HUDEP-2 (cell line): ENCODE measurements around the gene TRIM15.

Source experiments
- DNase-seq, 76 experiments: peaks; one replicate each; lab custom pipeline; 2025; ENCODE audit not compliant: unreplicated experiment in 76 of 76; lab: John Stamatoyannopoulos, UW

Gene TRIM15

DNA sequence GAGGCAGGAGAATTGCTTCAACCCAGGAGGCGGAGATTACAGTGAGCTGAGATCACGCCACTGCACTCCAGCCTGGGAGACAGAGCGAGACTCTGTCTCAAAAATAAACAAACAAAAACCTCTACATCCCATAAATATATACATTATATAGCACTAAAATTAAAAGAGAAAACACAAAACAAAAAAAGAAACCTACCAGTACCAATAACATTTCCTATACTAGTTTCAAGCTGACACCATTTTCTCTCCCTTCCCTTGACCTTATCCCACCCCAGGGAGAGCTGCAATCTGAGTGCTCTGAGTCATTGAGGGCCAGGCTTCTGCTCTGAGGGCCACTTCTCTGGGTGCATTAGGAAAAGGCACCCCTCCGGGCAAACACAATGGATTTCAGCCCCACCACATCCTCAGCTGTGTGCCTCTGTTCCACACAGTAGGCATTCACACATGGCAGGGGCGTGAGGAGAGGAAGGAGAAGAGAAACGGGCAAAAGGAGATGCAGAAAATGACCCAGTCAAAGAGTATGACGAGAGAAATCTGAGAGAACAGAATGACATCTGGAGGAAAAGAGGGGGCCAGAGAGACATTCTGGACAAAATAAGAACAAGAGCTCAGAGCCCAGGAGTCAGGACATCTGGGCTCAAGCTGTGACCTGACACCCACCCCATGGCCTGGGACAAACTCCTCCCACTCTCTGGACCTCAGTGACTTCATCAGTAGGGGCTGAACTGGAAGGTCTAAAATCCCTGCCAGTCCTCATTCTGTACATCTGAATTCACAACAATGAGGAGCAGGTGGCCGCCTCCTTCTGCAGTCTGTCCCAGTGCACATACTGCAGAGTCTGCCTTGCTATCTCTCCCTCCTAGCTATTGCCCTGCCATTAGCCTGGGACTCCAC, 31.7 kb downstream of the TRIM15 start:
- no peak for DNase-seq

DNA sequence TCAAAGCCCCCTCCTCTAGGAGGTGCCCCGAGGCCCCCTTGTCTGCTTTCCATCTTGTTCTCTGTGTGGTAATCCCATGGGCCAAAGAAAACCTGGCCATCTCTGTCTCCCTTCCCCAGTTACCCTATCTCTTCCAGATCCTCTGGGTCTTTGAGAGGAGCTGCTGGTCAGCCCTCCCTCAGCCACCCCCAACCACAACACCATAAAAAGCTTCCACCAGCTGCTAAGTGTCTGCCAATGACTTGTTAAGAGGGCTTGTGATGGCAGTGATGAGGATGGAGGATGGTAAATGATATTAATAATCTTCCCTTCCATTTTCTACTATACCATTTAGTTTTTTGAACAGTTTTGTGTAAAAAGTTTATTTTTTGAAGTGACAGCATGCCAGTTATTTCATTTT, 32.6 kb downstream of the TRIM15 start:
- DNase-seq = no peak

DNA sequence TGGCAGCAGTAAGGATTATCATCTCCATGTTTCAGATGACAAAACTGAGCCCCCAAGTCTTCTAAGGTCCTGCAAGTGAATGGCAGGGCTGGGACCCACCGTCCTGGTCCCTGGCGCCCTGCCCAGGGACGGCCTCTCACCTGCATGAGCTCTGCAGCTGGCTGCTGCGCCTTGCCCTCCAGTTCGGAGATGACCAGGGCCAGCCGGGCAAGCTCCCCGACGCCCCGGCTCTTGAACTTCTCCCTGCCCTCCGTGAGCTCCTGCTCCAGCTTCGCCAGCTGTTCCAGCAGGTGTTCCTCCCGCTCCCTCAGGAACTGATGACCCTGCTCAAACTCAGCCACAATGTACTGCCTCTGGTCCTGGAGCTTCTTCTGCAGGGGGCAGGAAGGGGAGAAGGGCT, 33.0 kb downstream of the TRIM15 start:
- DNase-seq = no peak

DNA sequence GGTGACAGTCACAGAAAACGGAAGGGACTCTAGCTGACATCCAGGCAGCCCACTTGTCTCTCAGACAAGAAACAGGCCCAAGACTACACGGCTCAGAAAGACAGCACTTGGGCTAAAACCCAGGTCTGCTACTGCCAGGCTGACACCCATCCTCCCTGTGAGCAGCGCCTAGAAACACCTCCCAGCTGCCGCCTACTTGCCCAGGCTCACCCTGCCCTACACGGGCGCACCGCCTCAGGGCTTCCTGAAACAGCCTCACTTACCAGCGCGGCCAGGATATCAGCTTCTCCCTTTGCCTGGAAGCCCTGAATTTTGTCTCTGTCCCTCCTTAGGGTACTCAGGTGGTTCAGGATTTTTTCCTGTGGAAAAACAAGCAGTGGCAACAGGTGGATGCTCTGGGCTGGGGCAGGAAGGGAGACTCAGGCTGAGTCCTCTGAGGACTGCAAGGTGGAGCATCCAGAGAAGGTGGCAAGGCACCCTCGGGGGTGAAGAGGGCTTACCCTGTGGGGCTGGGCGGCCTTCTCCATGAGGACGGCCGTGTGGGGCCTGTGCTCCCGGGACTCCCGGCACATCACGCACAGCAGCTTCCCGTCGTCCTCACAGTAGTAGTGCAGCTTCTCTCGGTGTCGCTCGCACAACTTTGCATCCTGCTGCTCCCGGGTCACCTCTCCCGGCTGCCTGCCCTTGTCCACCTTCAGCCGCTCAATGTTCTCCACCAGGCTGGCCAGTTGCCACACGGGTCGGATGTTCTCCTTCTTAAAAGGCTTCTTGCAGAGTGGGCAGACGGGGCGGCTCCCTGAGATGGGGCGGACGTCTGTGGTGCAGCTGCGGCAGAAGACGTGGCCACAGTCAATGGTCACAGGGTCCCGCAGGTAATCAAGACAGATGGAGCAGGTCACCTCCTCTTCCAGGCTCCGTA, 35.1 kb downstream of the TRIM15 start:
- DNase-seq = no peak

DNA sequence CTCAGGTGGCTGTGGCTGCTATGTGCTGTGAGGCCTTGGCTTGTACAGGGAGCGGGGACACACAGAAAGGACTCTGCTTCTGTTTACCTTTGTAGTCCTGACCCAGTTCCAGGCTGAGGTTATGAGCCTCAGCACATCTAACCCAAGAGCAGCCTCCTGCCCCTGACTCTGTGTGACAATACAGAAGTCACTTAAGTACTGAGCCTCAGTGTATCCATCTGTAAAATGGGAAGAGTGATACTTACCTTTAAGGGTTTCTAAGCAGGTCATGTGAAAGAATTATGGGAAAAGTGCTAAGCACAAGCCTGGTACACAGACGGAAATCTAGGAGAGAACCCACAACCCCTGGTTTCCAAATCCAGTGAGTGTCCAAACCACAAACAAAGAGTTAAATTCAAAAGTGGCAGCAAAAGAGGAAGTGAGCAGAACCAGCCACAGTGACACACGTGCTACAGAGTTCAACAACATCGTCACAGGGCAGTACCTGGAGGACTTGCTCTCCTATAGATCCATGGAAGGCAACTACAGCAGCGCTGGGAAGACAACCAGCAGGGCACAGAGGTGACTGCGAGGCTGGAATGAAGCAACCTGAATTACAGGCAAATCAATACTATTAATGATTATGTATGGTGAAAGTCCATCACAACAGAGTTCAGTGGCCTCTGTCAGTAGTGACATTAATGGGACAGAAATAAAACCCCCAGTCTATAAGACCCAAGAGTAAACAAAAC, 37.4 kb downstream of the TRIM15 start:
- peak in 1 of 76 experiments; percentile 15 for DNase-seq

DNA sequence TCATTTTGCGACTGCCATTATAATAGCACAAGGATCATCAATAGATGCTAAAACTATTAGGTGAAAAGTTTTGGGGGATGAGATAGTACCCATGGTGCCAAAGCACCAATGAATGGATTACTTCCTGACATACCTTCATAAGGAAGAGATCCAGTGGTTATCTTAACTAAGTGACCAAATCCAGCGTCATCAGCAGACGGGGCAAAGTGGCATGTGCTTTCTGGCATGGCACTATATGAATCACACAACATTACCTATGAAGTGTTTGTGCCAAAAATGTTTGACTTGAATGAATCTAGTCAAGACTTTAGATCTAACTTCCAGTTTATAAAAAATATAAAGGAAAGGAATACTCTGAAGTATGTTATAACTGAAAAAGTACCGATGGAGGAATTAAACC, 39.0 kb downstream of the TRIM15 start:
- no peak for DNase-seq

DNA sequence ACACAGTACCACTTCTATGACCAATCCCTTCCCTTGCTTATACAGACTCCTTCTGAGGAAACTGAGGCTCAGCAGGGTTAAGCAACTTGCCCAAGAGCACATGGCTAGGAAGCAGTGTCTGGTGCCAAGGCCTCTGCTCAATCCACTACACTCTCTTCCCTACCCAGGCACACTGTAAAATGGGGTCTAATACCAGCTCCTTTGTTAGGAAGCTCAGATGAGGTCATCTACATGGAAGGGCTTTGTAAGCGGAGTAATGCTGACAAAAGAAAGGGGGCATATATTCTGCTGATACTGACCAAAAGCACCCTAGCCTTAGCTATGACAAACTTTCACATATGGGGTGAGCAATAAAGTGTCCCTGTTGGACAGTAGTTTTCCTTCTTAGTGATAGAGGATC, 40.8 kb downstream of the TRIM15 start:
- no peak for DNase-seq

DNA sequence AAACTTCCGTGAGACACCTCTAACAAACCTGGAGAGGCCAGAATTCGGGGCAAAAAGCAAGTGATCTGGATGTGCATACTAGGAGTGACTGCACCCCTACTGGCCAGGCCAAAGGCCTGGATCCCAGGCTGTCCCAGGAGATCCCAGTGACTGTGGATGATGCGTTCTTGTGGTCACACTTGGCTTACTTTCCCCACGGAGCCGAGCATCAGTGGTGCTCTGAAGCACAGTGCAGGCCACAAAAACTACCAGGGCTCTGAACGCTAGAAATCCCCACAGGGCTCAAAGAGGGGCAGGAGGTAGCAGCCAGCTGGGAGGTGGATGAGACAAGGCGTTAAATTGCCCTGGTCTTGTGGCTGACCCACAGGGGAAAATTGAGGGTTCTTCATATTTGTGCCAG, 42.8 kb downstream of the TRIM15 start:
- DNase-seq = no peak

DNA sequence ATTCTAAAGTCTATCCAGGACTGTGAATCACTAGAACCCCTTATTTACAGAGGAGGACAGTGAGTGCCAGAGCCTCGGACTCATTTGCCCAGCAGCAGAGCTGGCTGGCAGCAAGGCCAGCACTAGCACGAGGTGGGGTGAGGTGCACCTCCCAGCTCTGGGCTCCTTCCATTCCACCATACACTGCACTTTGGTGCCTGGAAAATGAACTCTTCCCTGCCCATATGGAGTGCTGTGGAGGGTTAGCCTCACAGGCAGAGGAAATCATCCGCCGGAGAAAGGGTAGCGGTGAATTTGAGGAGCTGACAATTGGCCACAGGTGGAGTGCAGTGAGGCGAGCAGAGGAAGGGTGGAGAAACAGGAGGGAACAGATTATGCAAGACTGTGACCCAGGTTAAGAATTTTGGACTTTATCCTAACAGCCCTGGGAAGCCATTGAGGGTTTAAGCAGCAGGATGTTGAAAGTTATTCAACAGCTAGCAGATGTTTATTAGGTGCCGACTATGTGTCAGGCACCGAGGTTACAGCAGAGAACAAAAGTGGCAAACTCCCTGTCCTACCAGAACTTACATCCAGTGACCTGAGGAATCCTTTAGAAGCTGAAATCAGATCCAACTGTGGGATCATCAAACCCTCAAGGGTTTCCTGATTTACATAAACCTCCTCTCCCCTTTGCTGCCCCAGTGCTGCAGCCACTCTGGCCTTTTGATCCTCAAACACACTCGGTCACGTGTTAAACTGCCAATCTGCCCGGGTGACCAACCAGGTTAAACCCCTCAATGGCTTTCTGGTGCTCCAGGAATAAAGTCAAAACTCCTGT, 43.7 kb downstream of the TRIM15 start:
- no peak for DNase-seq

DNA sequence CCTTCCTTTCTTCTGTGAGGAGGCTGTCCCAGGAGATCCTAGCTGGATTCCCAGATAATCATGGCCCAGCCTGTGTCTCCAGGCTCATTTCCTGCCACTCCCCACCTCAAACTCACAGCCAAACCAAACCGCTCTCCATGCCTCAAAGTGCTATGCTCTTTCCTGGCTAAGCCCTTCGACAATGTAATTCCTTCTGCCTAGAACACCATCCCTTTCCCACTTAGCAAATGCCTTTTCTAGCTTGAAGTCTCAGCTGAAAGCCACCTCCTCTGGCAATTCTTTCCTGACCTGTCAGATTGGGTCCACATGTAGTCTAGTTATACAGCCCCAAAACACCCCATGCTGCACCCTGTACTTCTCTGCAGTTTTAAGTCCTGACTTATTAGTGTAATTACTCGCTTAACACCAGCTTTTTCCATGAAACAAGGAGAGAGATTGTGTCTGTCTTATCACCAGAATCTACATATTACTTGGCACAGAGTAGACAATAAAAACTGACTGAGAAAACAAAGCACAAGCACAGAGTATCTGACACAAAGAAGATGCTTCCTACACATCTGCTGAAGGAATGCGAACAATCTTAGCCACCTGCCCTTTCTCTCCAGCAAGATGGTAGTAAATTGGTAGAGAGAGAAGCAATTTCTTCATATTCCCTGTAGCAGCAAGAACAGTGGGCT, 44.4 kb downstream of the TRIM15 start:
- no peak for DNase-seq

DNA sequence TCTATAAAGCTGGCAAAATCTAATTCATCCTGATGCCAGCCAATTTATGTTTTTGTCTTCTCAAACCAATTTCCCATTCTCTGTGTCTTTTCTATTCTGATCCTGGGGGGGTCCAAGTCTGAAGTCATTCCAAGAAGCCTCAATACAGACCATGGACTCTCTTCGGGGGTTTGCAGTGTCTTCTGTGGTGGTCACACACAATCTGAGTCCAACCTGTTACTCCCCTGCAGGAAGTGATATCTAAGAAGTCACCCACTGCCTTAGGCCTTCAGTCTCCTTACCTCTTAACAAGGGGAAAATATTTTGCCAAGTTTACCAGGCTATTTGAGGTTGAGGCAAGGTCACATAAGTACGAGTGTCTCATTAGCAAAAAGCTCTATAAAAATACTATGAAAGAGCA, 48.0 kb downstream of the TRIM15 start:
- DNase-seq = no peak

DNA sequence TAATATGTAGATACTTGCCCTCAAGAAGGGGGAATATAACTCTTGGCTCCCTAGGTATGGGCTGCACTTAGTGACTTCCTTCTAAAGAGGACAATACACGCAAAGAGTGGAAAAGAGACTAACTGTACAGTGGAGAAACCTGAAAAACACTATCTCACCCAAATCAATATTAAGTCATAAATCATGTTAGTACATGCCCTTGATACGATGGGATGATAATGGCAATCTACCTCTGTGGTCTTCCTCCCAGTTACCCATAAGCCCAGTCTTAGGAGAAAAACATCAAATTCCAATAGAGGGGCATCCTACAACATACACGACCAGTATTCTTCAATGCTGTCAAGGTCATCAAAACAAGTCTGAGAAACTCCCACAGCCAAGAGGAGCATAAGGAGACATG, 48.6 kb downstream of the TRIM15 start:
- DNase-seq = no peak

DNA sequence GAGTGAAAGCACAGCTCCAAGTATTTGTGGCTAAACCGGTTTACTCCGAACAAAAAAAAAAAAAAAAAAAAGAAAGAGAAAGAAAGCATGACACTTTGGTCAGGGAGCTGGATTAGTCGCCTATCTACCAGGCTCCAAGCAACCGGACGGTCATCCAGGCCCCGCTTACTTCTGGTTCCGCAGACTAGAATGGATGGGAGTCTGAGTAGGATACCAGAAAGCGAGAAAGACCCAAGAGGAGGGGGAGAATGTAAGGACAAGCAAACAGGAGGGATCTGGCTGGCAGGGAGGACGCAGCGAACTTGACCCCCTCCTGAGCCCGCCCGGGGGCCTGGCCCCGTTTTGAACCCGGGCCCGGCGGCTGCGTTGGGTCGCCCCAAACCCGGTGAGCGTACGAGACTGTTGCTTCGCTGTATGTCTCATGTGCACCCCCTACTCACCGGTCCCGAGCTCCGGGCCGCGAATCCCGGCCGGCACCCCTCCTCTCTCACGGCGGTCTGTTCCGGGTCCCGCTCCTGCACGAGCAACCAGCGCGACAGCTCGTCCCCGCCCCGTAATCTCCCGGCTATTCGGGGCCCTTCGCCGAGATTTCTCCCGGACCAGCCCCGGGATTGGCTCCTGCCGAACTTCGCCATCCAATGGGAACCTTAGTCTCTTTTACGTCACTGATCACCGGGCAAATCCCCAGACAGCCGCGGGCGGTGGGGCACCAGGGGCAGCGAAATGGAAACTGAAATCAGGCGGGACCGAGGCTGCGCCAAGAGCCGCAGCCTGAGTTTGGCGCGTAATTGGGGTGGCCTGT, 49.7 kb downstream of the TRIM15 start, which contains the start of gene TRIM26:
TRIM26 (minus strand) TSS at position 542 of the 802 bp plus-strand sequence. CDS start 14,303 bp downstream, outside the sequence.
- peak; percentile 42 to 99 (median 96) for DNase-seq

DNA sequence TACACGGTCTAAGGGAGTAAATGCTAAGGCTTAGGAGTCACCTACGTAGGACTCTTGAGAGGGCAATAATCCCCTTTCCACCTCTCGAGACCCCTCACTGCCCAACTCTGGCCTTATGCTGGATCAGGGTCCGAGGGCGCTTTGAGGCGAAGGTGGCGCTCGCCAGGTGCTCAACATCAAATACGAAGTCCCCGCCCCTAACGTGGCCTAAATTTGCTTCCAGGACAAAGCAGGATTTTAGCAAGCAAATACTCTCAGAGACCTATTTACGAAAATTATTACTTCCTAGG, 50.3 kb downstream of the TRIM15 start:
- peak in 2 of 76 experiments; percentile 84 to 94 for DNase-seq

DNA sequence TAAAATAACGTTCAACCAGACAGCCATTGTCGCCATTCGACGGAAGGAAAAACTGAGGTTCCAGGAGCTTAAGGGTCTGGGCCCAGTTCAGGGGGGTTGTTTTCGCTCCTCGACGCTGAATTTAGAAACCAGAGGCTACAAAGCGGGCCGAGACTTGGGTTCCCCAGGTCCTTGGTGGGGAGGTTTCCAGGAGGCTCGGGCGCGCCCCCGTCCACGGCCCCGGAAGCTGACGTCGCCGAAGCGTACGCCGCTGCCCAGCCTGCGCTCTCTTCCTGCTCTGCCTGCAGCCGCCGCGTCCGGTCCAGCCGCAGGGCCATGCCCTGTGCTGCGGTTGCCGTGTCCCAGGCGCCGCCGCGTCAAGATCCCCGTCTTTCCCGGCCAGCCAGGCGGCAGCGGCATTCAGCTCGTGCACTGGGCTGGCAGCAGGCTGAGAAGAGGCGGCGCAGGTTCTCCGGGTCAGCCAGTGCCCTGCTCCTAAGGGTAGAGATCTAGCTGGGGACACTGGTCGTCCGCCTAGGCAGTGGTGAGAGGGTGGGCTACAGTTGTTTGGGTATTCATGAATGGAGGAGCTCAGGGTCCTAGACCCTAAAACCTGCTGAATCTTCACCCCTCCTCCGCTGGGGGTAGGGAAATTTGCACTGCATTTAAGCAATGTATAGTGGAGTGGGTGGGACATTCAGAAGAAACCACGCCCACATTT, 50.8 kb downstream of the TRIM15 start:
- peak in 71 of 76 experiments; percentile 15 to 84 (median 65) for DNase-seq

DNA sequence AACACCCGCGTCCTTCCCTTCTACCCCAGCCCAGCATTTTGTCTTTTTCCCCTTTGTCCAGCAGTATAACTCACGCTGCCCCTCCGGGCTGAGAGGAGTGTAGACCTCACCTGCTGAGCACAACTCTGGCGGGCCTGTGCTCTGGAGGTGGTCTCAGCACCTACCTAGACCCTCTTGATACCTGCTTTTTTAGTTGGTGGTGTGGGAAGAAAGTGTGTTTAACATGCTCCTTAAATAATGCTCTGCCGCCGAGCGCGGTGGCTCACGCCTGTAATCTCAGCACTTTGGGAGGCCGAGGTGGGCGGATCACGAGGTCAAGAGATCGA, 51.3 kb downstream of the TRIM15 start:
- no peak for DNase-seq

DNA sequence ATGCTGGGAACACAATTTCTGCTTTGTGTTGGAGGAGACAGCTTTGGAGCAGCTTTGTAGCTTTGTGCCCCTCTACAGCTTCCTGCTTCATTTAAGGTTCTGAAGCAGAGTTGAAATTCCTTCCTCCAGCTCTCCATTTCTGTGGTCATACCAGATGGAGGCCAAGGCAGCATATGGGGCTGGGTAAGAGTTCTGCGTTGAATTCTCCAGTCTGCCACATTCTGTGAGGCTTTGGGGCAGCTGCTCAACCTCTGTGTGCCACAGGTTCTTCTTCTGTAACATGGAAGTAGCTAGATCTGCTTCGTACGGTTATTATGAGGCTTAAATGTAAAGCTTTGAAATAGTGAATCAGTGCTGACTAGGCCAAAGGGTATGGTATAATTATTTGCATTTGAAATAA, 52.8 kb downstream of the TRIM15 start:
- no peak for DNase-seq

DNA sequence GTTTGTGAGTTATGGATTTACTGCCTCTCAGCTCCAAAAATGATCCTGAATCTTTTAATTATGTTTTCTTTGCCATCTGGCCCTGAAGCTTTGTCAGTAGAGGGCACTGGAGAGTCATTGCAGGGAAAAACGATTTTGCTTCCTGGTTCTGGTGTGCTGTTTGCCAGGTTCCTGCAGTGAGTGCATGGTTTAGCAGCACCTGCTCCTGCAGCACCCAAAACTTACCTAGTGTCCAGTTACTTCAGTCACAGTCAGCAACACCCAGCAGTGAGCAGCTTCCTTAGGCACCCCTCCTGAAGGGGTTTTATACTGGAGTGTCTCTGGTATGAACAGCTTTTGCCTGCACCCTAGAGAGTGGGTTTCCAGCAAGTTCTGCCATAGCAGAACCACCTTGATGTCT, 55.9 kb downstream of the TRIM15 start:
- peak in 39 of 76 experiments; percentile 8 to 64 (median 35) for DNase-seq
